GM19328 (cell line): ENCODE results near the gene GOLGA6L10.
"Not testable (repeated sequence)": the region's sequence is repeated elsewhere in the genome, so short reads cannot be mapped to it uniquely, and the experiment has no call there.

Experiments
- ATAC-seq: cut with Tn5 transposase; IDR thresholded peaks from one replicate; pipeline ENCODE4 v1.9.1; 2021; ENCODE audit warnings: mild to moderate bottlenecking, moderate library complexity; ENCODE audit not compliant: unreplicated experiment

GOLGA6L10 gene

GRCh38 chr15:82301296-82302016 lies 47.8 kb downstream of the GOLGA6L10 start:
- no peak for ATAC-seq

GRCh38 chr15:82300883-82301282 lies 48.4 kb downstream of the GOLGA6L10 start:
- no peak for ATAC-seq

- not testable (repeated sequence) for ATAC-seq
Observed at GRCh38 chr15:82300326-82300725, 48.9 kb downstream of the GOLGA6L10 start.

GRCh38 chr15:82299511-82299914 lies 49.8 kb downstream of the GOLGA6L10 start:
- ATAC-seq, result not testable (repeated sequence)

GRCh38 chr15:82298520-82298919 lies 50.8 kb downstream of the GOLGA6L10 start:
- no peak for ATAC-seq

GRCh38 chr15:82298032-82298431 lies 51.2 kb downstream of the GOLGA6L10 start:
- ATAC-seq, result no peak

GRCh38 chr15:82297546-82297945 lies 51.7 kb downstream of the GOLGA6L10 start:
- no peak for ATAC-seq

GRCh38 chr15:82294061-82294690 lies 55.1 kb downstream of the GOLGA6L10 start:
- ATAC-seq, result no peak

- no peak for ATAC-seq
Observed at GRCh38 chr15:82292271-82292670, 57.0 kb downstream of the GOLGA6L10 start.
